ENCODE results near the gene VCAN.

VCAN gene

DNA sequence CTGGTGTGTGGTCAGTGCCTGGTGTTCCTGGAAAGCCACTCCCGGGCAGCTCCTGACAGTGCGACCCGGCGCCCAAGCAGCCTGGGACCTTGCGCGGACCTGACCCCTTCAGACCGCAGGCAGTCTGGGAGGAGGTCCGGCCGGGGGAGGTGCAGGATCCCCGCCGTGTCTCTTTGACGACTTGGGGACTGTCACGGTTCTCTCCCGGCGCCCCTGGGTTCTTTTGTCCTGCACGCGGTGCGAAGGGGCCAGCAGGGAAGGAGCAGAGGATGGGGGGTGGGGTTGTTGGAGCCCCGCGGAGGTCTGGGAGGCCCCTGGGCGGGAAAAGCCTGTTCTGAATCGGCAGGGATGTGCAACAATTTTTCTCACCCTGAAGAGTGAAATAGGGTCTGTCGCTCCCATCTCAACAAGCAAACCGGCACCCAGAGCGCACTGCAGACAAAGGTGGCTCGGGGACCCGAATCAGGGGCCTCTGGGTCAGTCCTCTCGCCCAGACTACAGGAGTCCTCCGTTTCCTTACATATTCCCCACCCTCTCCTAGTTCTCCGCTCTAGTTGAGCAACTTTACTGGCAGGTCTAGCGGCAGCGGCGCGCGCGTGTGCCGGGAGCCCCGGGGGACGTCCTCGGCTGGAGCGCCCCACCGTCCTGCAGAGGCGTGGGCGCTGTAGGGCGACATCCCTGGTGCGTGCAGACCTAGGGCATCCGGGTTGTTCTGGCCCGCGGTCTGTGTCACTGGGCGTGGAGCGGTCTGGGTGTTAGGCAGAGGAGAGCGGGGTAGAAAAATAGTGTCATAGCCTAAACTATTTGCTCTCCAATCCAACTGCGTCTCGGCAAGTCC lies 1.2 kb downstream of the VCAN start:
- no peaks in the 10 kb centered on the region for H3K9me3 ChIP-seq (ENCODE audit: control insufficient read depth, insufficient read depth, low read depth, low read length)
- H3K4me1 ChIP-seq (ENCODE audit: control insufficient read depth, insufficient read depth, low read length) = peaks cover 5% of the 10 kb centered on the region
- no peaks in the 10 kb centered on the region; a peak in 1 of 3 replicates for H3K36me3 ChIP-seq (ENCODE audit: control insufficient read depth in 2 of 2, insufficient read depth in 1 of 2, low read length in 2 of 2)
- ChIA-PET POLR2A (interaction anchor here (0.6 to 1.4 kb wide), 8 partner anchors 15 to 831 kb away, joined by 3 to 5 read pairs (median 3); partner anchors contain the start of gene XRCC4), CTCF (interaction anchor here (0.6 to 1.3 kb wide), 11 partner anchors 15 to 1704 kb away, joined by 3 to 6 read pairs (median 3); no protein-coding TSS in a partner anchor)
- peak overlapping the region; percentile 58 for H3K4me3 ChIP-seq (ENCODE audit: low read depth, low read length)
- H3K27ac ChIP-seq (ENCODE audit: extremely low read depth, low read depth, low read length) = peak overlapping the region; percentile 96
- no peak for TF ChIP-seq ZNF280C (tag by site-specific recombination; IDR thresholded peaks at IDR 0.05)
- TF ChIP-seq ZXDB (tag by site-specific recombination; IDR thresholded peaks at IDR 0.05) = peak; percentile 82
- TF ChIP-seq KLF17 (tag by site-specific recombination; IDR thresholded peaks at IDR 0.05) = 0 out of 2 replicates have a peak, but pooled peaks have one; percentile 1
- peak; percentile 97 for TF ChIP-seq ZIC2 (tag by site-specific recombination; IDR thresholded peaks at IDR 0.05)
- no peak for TF ChIP-seq ZNF138 (tag by site-specific recombination; IDR thresholded peaks at IDR 0.05; ENCODE audit: borderline replicate concordance)
- peak; percentile 91 for TF ChIP-seq ZNF449 (tag by site-specific recombination; IDR thresholded peaks at IDR 0.05)
- no peak for TF ChIP-seq ZFP41 (tag by site-specific recombination; IDR thresholded peaks at IDR 0.05; ENCODE audit: borderline replicate concordance)
- TF ChIP-seq ZBTB20 (tag by site-specific recombination; IDR thresholded peaks at IDR 0.05) = peak; percentile 43
- TF ChIP-seq, protein P1, sequence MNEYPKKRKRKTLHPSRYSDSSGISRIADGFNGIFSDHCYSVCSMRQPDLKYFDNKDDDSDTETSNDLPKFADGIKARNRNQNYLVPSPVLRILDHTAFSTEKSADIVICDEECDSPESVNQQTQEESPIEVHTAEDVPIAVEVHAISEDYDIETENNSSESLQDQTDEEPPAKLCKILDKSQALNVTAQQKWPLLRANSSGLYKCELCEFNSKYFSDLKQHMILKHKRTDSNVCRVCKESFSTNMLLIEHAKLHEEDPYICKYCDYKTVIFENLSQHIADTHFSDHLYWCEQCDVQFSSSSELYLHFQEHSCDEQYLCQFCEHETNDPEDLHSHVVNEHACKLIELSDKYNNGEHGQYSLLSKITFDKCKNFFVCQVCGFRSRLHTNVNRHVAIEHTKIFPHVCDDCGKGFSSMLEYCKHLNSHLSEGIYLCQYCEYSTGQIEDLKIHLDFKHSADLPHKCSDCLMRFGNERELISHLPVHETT (tag by site-specific recombination; IDR thresholded peaks at IDR 0.05) = no peak
- 0 out of 2 replicates have a peak, but pooled peaks have one; percentile 6 for TF ChIP-seq ZBTB17 (tag by site-specific recombination; IDR thresholded peaks at IDR 0.05)
- no peak for TF ChIP-seq PBX3 (CRISPR knock-in tag; IDR thresholded peaks at IDR 0.05)
- 0 out of 2 replicates have a peak, but pooled peaks have one; percentile 51 for TF ChIP-seq ZNF701 (tag by site-specific recombination; IDR thresholded peaks at IDR 0.05)
- TF ChIP-seq SCRT2 (tag by site-specific recombination; IDR thresholded peaks at IDR 0.05) = peak; percentile 60; the same call in 1 of the 2 replicates
- TF ChIP-seq HOXD13 (CRISPR knock-in tag; IDR thresholded peaks at IDR 0.05; ENCODE audit: borderline replicate concordance) = peak; percentile 40; the same call in 1 of the 2 replicates
- no peak for TF ChIP-seq ZNF2 (tag by site-specific recombination; IDR thresholded peaks at IDR 0.05)
- TF ChIP-seq SP2 (tag by site-specific recombination; IDR thresholded peaks at IDR 0.05) = 0 out of 2 replicates have a peak, but pooled peaks have one; percentile 35
- TF ChIP-seq WT1 (tag by site-specific recombination; IDR thresholded peaks at IDR 0.05) = 0 out of 2 replicates have a peak, but pooled peaks have one; percentile 23
- TF ChIP-seq FEZF1 (tag by site-specific recombination; IDR thresholded peaks at IDR 0.05) = peak; percentile 40; the same call in 1 of the 2 replicates
- TF ChIP-seq ZBTB26 (tag by site-specific recombination; optimal IDR thresholded peaks at IDR 0.05) = peak; percentile 87
- TF ChIP-seq ZBTB48 (tag by site-specific recombination; IDR thresholded peaks at IDR 0.05) = peak; percentile 96
- no peak for TF ChIP-seq ZSCAN23 (tag by site-specific recombination; IDR thresholded peaks at IDR 0.05)
- TF ChIP-seq ZFP37 (tag by site-specific recombination; IDR thresholded peaks at IDR 0.05) = no peak
- TF ChIP-seq ZNF76 (tag by site-specific recombination; IDR thresholded peaks at IDR 0.05; ENCODE audit: borderline replicate concordance, low read depth) = peak; percentile 86
- peak; percentile 52 for TF ChIP-seq ZNF600 (tag by site-specific recombination; IDR thresholded peaks at IDR 0.05)
- TF ChIP-seq INSM2 (tag by site-specific recombination; IDR thresholded peaks at IDR 0.05) = 0 out of 2 replicates have a peak, but pooled peaks have one; percentile 21

All from HEK293 (cell line).